H1 (cell line): ENCODE measurements around the gene P2RY11. TPM values are rescaled to one million over a fixed set of nuclear protein-coding genes. Genes with fewer than 3 reads are reported as not detected.

Experiments used
- CHD7 ChIP-seq: fragments of 300-600 bp; sonication (generic); IDR thresholded peaks from 2 replicates; pipeline ENCODE4 v1.7.1; 2012; ENCODE audit warnings: low read length, moderate library complexity, mild to moderate bottlenecking, inconsistent platforms; ENCODE audit not compliant: insufficient replicate concordance
- E2F6 ChIP-seq: IDR thresholded peaks from 2 replicates; pipeline ENCODE4 v1.6.1; 2012; ENCODE audit warnings: inconsistent platforms
- EP300 ChIP-seq, 2 experiments: IDR thresholded peaks; 1 replicate in 1 of 2; 2 replicates in 1 of 2; pipeline ENCODE4 v1.6.1; 2011 to 2012; ENCODE audit warnings: low read depth in 2 of 2, low read length in 2 of 2, mild to moderate bottlenecking in 2 of 2, borderline replicate concordance in 1 of 2, inconsistent platforms in 1 of 2, moderate library complexity in 1 of 2
- KDM1A ChIP-seq: fragments of 200-600, 300-600 bp; sonication (generic); IDR thresholded peaks from 2 replicates; pipeline ENCODE4 v1.7.1; 2016; ENCODE audit warnings: mild to moderate bottlenecking, low read length, borderline replicate concordance
- NRF1 ChIP-seq: IDR thresholded peaks from 2 replicates; pipeline ENCODE4 v1.6.1; 2011; ENCODE audit warnings: mild to moderate bottlenecking, low read depth, low read length, improper control_type of control experiment
- POLR2AphosphoS5 ChIP-seq: IDR thresholded peaks from 2 replicates; pipeline ENCODE4 v1.6.1; 2011; ENCODE audit warnings: low read depth, low read length
- RBBP5 ChIP-seq: IDR thresholded peaks from 2 replicates; pipeline ENCODE4 v1.7.1; 2012; ENCODE audit warnings: low read depth, mild to moderate bottlenecking, inconsistent platforms, low read length, moderate library complexity, borderline replicate concordance
- RXRA ChIP-seq: IDR thresholded peaks from 2 replicates; pipeline ENCODE4 v1.6.1; 2011; ENCODE audit warnings: low read depth, mild to moderate bottlenecking, low read length, moderate library complexity; ENCODE audit not compliant: insufficient read depth
- TEAD4 ChIP-seq: IDR thresholded peaks from 2 replicates; pipeline ENCODE4 v1.6.1; 2012; ENCODE audit warnings: low read depth, low read length, inconsistent platforms, mixed read lengths
- polyA plus RNA-seq, 7 experiments: library from polyadenylated mRNA; depleted of rRNA in 3 of 7; stranded (reverse) in 5 of 7; unstranded in 2 of 7; fragments of >200 nt in 5 of 7; fragments of 200-250 nt in 2 of 7; gene quantifications; 1 replicate in 5 of 7; 2 replicates in 1 of 7; 4 replicates in 1 of 7; pipeline versions ENCODE4 v1.2.1 to v1.2.3, GENCODE V29; 2011 to 2013; ENCODE audit warnings: missing spikeins in 2 of 7, mixed read lengths in 2 of 7
- total RNA-seq: library from RNA; stranded (reverse); fragmentation: NEBNext Ultra II Directional; extraction: Animal tissue kit (Norgen Biotek cat#: 25700); gene quantifications from 2 replicates; pipeline ENCODE4 v1.2.1, GENCODE V29; 2021

P2RY11 gene
- total and polyA plus RNA-seq, 2 of the 8 experiments (the other 6 are each of a cell fraction or from before 2014, with no cell fraction given) = 9.2 to 18.0 TPM

GRCh38 chr19:10112895-10113591 lies 1.6 kb downstream of the P2RY11 start (continued):
- TF ChIP-seq TEAD4 (no peak), RBBP5 (no peak), E2F6 (peak; percentile 93), NRF1 (no peak), CHD7 (no peak), KDM1A (no peak), RXRA (peak; percentile 91), POLR2AphosphoS5 (no peak; the same call in 1 of the 2 replicates), EP300 (IDR thresholded peaks at IDR 0.05; ENCODE audit: borderline replicate concordance in 1 of 2, low read depth in 2 of 2, low read length in 2 of 2) (no peak)
